Inferior parietal cortex (tissue), 1 donor: ENCODE results near the gene USP24.
"Not testable (repeated sequence)": the region's sequence is repeated elsewhere in the genome, so short reads cannot be mapped to it uniquely, and the experiment has no call there.

Source experiments
- DNase-seq: peaks from one replicate; pipeline ENCODE4 v3.0.0-alpha.2; 2016; ENCODE audit errors: extremely low spot score

Gene USP24

DNA sequence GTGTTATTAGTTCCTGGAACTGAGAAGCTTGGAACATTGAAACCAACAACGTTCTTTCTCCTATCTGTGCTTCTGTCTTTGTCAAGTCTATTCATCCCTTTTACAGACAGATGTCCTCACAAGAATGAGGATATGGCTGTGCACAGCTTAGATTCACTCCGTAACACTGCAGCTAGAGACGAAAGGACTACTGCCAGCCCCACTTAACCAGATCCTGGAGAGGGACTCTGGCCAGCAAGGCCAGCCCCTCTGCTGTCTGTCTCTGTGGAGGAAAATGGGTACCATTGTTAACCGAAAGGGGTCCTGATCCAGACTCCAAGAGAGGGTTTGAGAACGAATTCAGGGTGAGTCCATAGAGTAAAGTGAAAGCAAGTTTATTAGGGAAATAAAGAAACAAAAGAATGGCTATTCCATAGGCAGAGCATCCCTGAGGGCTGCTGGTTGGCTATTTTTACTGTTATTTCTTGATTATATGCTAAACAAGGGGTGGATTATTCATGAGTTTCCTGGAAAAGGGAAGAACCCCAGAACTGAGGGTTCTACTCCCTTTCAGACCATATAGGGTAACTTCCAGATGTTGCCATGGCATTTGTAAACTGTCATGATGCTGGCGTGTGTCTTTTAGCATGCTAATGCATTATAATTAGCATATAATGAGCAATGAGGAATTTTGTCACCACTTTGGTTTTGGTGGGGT is 17.4 kb upstream of the USP24 start:
- no peak for DNase-seq

DNA sequence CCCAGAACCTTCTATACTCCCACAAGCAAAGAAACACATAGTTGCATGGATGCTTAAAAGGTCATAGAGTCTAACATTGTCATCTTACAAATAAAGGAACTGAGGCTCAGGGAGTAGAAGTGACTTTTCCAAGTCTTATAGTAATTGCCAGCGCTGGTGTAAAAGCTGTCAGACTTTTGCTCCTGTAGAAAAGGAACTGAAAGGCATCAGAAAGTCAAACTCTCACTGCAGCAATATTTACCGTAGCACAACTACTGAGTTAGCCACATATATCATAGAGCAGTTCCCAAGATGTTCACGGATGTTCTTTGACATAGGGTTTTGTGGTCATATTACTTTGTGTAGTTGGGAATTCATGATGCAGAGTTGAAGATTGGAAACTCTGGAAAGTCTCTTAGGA is 16.6 kb upstream of the USP24 start:
- no peak for DNase-seq

DNA sequence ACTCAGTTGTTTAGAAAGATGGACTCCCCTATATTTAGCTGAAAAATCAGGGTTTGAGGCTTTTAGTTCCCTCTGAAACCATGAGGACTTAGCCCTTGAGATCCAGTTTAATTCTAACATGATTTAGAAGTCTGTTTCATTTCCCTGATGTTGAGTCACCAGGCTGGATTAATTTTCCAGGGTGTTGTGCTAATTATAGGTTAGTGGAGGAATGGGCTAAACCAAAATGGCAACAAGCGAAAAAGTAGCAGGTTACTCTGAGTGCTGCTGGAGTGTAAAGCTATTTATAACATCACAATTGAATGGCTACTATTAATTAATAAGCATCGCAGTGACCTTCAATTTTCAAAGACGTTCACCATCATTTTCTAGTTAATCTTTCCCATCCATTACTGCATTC is 15.5 kb upstream of the USP24 start:
- DNase-seq = no peak

DNA sequence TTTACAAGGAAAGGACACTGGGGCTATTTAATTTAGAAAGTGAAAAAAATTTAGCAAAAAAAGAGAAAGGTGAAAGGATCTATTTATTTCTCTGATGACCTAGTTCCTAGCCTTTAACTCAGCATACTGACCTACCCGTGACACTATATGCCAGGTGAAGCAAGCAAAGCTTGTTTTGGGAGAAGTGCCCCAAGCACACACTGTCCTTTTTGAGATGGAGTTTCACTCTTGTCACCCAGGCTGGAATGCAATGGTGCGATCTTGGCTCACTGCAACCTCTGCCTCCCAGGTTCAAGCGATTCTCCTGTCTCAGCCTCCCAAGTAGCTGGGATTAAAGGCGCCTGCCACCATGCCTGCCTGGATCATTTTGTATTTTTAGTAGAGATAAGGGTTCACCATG is 14.6 kb upstream of the USP24 start:
- DNase-seq = not testable (repeated sequence)

DNA sequence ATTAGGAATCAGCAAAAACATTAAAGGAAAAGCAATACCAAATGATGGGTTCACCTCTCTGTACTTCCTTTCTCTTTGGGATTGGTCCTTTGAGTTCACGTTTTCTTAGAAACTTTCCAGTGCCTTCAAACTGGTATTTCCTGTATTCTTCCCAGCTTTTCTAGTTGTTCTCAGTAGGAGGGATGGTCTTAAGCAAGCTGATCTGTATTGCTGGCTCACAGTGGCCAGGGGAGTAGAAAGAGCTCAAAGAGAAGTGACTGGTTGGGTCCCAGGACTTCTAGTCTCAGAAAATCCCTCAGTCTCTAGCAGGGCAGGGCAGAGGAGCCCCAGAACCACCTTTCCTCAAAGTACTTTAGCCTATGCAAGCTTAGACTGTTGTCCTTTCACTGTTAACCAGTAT is 10.1 kb upstream of the USP24 start:
- DNase-seq = no peak

DNA sequence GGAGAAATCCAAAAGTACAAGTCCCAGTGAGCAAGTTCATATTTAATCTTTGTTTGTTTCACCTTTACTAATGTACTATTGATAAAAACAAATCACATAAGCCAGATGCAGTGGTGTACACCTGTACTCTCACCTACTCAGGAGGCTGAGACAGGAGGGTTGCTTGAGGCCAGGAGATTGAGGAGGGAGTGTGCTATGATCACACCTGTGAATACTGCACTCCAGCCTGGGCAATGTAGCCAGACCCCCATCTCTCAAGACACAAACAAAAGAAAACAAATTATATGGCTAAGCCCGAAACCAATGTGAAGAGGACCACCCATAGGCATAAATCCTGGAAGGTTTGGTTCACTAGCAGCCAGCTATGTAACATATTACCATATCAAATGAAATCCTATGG is 9.6 kb upstream of the USP24 start:
- DNase-seq = no peak

DNA sequence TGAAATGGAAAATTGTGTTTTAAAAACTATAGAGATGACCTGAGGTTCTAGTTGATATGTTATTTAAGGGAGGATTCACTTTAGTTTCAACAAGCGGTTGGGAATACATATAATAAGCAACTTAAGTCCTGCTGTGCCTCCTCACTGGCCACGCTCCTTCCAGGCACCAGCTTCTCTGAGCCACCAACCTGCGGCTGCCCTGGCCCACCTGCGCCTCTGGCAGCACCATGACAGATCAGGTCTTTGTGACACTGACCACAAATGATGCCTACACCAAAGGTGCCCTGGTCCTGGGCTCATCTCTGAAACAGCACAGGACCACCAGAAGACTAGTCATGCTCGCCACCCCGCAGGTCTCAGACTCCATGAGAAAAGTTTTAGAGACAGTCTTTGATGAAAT is 7.0 kb upstream of the USP24 start:
- no peak for DNase-seq

DNA sequence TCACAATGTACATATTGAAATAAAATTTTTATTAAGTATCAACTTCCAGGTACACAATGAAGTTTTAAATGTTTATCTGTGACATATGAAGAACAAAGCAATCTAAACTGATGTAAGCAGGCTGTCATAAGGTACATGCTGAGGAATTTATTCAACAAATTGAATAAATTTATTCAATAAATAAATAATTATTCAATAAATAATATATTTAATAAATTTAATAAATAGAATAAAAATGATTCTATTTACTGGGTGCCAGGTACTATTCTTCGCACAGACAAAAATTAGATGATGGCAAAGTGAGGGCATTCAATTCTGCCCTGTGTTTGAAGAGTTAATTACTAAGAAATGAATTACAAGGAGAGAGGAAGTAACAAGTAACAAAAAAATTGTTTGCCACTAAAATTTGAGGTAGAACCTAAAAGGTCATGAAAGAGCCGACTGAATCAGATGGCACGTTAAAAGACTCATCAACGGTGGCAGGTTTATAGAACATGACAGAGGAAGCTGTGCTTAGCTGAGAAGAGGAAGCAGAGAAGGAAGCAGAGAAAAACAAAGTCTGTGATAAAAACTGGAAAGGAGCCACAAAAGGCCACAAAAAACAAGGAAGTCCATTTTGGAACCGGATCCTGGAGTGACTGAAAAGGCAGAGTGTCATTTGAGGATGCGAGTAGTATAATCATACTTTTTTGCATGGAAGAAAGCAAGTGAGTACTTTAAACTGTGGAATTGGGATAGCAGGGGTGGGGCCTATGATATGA is 2.2 kb upstream of the USP24 start:
- peak; percentile 56 for DNase-seq

DNA sequence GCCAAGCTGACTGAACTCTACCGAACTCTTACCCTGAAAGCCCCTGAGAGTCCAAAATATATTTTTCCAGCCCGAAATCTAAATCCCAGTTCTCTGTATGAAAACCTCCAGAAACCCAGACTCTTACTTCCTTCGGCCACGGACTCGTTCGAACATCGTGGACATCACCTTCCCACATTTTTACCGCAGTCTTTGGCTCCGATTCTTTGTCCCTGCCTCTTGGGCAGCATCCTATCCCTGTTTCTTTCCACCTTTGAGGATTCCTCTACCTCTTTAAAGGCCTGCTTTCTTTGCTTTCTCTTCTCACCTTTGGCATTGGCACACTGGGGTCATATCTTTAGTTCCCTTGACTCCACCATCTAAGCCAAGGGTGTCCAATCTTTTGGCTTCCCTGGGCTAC is 932 bp upstream of the USP24 start:
- no peak for DNase-seq

DNA sequence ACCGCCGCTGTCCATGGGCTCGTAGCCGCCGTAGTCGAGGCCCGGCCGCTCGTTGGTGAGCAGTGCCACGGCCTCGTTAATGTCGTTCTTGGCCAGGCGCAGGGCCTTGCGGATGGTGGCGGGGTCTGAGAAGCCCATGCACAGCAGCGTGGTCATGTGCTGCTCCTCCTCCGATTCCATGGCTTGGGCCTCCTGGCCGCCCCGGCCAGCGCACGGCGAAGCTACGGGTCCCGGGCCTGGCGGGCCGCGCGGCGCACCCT is 300 bp downstream of the USP24 start:
- DNase-seq = no peak

DNA sequence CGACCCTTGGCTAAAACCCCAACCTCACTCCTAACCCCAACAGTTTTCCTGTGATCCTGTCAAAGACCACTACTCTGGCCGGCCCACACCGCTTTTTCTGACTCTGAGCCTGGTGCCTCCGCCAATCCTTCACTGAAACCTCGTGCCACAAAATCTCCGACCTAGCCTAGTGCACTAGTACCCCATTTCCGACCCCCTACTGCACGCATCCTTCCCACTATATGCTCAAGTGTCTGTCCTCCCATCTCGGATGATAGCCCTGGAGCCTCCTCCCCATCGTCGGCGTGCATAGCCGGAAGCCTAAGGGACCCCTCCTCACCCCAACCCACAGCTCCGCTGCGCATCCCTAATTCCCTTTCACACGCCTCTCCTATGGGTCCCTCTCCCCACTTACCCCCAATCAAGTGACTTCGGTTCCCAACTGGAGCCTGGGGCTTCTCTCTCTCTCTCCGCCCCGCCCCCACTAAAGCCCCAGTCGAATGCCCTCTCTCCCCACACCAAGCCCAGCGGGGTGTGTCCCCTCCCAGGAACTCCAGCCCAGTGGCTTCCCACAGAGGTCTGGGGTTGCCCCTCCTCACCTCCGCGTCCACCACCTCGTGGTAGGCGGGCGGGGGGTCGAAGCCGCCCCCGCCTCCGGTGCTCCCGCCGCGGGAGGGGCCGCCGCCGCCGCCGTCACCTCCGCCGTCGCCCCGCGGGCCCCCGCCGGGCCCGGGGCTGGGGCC is 791 bp downstream of the USP24 start:
- DNase-seq = no peak

DNA sequence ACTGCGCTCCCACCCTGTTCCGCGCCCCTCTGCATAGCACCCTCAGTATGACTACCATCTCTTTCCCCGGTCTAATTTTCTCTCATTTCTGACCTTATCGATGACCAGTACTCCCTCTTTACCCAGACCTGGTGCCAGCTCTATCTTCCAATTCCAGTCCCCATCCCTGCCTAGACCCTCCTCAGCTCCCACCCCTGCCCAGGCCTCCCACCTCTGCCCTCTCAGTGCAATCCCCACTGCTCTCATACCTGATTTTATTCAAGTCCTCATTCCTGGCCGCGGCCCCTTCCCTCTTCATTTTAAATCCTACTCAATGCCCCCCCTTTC is 1.3 kb downstream of the USP24 start:
- DNase-seq = no peak

DNA sequence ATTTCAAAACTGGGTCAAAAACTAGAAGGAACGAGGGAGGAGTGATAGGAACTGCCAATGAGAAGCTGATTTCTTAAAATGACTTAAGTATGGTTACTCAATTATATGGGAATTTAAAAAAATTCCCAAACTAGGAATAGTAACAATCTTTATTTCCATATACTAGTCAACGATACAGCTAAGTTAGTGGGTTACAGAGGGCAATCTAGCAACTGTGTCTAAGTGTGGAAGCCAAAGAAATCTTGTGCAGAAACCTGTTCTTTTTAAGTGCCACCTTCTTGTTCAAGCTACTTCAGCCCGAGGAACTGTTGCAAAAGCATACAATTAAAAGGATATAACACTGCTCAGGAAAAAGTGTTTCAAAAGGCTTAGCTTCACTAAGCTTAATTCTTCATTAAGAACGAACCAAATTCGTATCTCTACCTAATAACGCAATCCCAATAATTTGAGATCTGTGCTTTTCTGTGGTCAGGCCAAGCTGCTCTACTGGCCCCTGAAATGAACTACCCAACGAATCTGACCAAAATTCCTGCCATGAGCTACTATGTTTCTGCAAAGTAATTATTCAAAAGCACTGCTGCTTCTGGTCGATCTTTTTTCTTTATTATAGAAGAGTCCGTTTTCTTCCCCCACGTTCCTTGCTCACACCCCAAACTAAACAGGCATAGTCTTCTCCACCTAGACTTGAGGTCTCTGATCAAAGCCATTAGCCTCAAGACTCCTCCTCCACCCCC is 1.8 kb downstream of the USP24 start:
- DNase-seq = no peak

DNA sequence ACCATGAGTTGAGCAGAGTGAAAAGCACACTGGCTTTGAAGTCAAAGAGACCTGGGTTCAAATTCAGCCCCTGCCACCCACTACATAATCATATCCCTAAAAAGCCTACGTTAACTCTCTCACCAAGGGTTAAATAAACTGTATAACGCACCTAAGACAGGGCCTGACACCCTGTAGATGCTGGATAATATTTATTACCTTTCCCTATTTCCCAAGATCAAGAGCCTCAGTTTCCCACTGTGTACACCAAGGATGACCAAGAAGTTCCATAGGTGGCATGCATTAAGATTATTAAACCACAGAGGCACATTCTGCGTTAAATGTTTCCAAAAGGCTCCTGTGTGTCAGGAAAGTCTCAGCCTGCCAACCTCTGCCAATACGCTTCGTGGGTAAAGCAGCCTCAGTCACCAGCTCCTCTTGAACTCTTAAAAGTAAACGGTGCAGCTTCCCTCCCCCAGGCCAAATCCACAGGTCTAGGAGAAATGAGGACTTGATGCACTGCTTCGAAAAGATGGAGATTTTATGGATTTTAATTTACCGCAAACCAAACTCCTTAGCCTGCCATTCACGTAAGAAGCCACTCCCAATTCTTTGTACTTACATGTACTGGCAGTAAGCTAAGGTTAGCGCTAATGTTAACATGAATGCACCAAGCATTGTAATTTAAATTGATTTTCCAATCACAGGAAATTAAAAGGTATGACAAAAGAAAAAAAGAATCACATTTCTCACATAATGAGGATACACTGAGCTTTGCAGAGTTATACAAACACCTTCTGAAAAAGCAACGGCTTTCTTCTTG is 2.6 kb downstream of the USP24 start:
- DNase-seq = no peak

DNA sequence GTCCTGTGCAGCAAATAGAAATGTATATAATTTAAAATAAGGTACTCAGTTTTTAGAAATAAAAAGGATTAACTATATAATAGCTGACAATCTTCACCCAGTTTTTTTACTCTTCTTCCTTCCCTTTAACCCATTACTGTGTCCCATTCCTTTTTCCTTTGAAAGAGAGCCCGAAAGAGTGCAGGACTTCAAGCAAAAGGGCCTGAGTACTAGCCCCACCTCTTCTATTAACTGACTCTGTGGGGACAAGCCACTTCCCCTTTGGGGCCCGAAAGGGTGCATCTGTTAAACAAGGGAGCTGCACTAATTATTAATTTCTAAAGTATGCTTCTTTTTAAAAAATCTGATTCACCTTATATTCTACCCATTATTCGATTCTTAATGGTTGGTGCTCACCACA is 3.3 kb downstream of the USP24 start:
- DNase-seq = no peak

DNA sequence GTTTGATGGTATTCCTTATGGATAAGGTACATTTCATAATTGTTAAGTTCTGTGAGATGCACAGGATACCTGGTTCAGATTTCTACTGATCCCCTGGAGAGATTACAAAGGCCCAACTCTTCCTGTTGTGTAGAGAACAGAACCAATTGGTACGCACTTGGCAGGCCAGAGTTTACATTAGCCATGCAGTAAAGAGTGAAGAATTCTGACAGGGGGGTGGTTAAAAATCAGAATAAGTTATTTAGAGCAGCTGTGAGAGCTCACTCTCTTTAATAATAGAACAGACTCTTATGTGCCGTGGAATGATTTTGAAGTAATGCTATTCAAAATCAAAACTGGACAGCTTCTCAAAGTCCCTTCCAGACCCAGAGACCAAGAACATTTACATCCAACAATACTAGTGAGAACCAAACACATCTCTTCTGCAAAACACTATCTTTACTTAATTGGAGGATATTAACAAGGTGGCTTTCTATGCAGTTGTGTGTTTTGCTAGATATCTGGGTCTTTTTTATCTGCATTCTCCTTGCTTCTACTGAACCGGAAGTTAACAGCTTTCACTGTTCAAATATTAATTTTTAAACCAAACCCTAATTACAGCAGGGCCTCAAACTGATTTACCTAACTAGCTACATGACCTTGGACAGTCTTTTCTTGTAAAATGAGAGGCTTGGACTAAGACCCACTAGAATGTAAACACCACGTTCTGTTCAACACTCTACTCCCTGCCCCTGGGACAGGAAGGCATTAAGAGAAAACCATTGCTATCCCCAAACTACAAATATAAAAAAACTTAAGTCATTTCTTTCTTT is 4.0 kb downstream of the USP24 start:
- no peak for DNase-seq

DNA sequence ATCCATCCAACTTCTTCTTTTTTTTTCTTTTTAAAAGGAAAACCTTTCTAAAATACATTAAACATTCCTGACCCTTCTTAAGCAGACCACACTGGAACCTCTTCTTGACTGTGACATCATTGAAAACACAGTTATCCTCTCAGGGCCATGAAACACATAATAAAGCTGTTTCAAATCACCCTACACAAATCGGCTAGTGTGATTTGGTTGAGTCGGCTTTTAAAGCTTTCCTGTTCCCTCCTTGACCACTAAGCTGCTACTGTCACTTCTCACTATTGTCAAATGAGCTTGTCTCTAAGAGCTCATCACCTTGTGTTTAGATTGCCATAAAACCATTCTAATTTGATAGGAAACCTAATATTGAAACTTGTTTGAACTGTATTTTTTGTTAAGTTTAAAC is 5.9 kb downstream of the USP24 start:
- no peak for DNase-seq

DNA sequence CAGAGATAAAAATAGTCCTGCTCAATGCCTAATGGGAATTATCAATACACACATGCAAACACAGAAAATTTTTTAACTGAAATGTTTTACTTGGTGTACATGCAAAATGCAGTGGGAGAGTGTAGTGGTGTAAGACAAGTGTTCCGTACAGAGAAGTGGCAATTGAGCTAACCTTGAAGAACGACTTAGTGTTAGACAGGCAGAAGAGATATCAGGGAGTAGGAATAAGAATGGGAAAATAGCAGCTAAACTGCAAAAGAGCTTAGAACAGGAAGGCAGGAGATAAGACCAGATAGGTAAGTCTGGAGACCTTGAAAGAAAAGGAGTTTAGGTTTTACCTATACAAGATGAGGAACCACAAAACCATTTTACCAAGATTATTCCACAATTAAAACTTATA is 9.0 kb downstream of the USP24 start:
- DNase-seq = no peak

DNA sequence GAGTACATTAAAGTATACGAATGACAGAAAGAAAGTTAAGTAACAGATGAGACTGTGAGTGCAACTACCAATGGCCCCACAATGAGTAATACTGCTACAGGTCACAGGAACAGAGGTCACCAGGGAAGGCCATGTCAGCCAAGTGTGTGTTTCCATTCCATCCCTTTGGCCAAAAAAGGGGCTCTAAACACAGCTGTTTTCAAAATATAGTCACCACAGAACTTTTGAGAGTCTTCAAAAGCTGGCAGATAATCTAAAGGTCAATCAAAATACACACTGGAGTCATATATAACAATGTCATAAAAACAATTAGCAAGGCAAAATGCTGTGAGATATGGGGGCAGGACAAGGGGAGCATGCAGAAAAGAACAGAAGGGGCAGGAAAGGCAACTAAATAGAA is 10.2 kb downstream of the USP24 start:
- no peak for DNase-seq

DNA sequence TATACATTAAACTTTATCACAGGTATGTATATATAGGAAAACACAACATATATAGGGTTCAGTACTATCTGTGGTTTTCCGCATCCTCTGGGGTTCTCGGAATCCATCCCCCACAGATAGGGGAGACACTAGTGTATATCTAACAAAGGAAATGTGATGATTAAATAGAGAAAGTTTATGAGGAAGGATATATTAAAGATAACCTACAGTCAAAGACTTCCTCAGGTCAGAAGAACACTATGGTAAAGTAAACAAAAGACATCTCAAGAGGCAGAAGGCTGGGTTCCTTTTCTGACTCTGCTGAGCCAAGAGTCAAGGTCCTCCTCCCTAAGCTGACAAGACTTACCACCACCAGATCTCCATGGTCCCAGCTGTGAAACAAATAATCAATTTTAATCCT is 12.1 kb downstream of the USP24 start:
- DNase-seq = no peak

DNA sequence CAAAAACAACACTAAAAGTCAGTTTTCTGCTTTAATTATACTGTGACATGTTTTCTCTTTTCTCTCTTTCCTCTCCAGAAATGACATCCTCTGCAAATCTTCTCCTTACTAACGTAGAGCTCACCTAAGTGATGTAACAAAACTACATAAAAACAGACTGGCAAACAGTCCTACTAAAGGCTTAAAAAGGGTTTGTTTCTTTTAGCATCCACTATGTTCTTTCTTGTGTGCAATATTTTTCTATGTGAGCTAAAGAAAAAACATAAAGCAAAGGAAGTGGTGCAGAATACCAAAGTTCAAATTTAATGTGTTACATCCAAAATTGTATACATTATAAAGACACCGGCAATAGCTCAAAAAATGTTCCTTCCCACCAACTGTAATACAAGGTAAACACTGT is 14.5 kb downstream of the USP24 start:
- DNase-seq = no peak
